Activated naive CD4-positive, alpha-beta T cell treated with anti-CD3 and anti-CD28 coated beads for 36 hours (primary cell): ENCODE data around the gene KDM2B. TPM values are rescaled to one million over a fixed set of nuclear protein-coding genes. Genes with fewer than 3 reads are reported as not detected.

Source experiments
- CTCF ChIA-PET: fragments of 350-600 bp; sonication (Branson Sonifier 250); formaldehyde crosslinking; loops from one replicate; lab custom pipeline; 2021; ENCODE audit warnings: antibody characterized with exemption; lab: Charles Lee
- DNase-seq: peaks from one replicate; pipeline ENCODE4 v3.0.0-alpha.2; 2020
- H3K27ac Mint-ChIP-seq: one replicate; pipeline ENCODE4 v1.8.0; 2021; ENCODE audit warnings: mild to moderate bottlenecking, mixed read lengths
- H3K27me3 Mint-ChIP-seq: one replicate; pipeline ENCODE4 v1.8.0; 2021; ENCODE audit warnings: low read depth, mixed read lengths
- H3K36me3 Mint-ChIP-seq: one replicate; pipeline ENCODE4 v1.8.0; 2021; ENCODE audit warnings: low read depth, mixed read lengths
- H3K4me1 Mint-ChIP-seq: one replicate; pipeline ENCODE4 v1.8.0; 2021; ENCODE audit warnings: low read depth, mixed read lengths
- H3K4me3 Mint-ChIP-seq: one replicate; pipeline ENCODE4 v1.8.0; 2021; ENCODE audit warnings: mild to moderate bottlenecking, moderate library complexity, mixed read lengths
- H3K9me3 Mint-ChIP-seq: one replicate; pipeline ENCODE4 v1.8.0; 2021; ENCODE audit warnings: mixed read lengths
- intact Hi-C: fragments of 100-400 bp; cut with micrococcal nuclease; formaldehyde crosslinking; loops from one replicate; pipeline ENCODE4 v1.15.1; 2023
- total RNA-seq, 2 experiments: library from RNA; stranded (reverse); gene quantifications; one replicate each; pipeline ENCODE4 v1.2.3, GENCODE V29; 2021

Gene KDM2B
- total RNA-seq, 2 experiments from 2014 or later = 22.7 to 23.8 TPM

- no peak for DNase-seq
- Mint-ChIP-seq H3K36me3 (peaks cover 3% of the 10 kb centered on the region), H3K4me1 (peaks cover 63% of the 10 kb centered on the region), H3K9me3 (no peaks in the 10 kb centered on the region), H3K27ac (peak overlapping the region; percentile 15), H3K4me3 (no peak overlapping the region), H3K27me3 (no peaks in the 10 kb centered on the region)
- CTCF ChIA-PET = interaction anchor here (0.6 to 1.3 kb wide), 3 partner anchors 34 to 103 kb away, joined by 3 to 5 read pairs (median 5); no protein-coding TSS in a partner anchor
- intact Hi-C loops = loop anchor here (1.0 to 2.0 kb wide), 4 partner anchors 33 to 139 kb away; partner anchors contain the start of gene KDM2B
These were observed 47.3 kb downstream of the KDM2B start for GRCh38 chr12:121533394-121534090.

- intact Hi-C loops = no loop called here
- Mint-ChIP-seq H3K4me3 (no peak overlapping the region), H3K9me3 (no peaks in the 10 kb centered on the region), H3K4me1 (peaks cover 58% of the 10 kb centered on the region), H3K36me3 (peaks cover 3% of the 10 kb centered on the region), H3K27ac (no peak overlapping the region), H3K27me3 (no peaks in the 10 kb centered on the region)
- CTCF ChIA-PET = interaction anchor here (1.0 kb wide), 1 partner anchor 33 kb away, joined by 5 read pairs; no protein-coding TSS in a partner anchor
- no peak for DNase-seq
These were observed 48.1 kb downstream of the KDM2B start for GRCh38 chr12:121532503-121533393.

- H3K36me3 Mint-ChIP-seq = peaks cover 3% of the 10 kb centered on the region
- peak overlapping the region; percentile 82 for H3K27ac Mint-ChIP-seq
- H3K27me3 Mint-ChIP-seq = no peaks in the 10 kb centered on the region
- peaks cover 53% of the 10 kb centered on the region for H3K4me1 Mint-ChIP-seq
- no peak for DNase-seq
- no peaks in the 10 kb centered on the region for H3K9me3 Mint-ChIP-seq
- CTCF ChIA-PET = interaction anchor here (0.7 to 1.2 kb wide), 2 partner anchors 92 to 961 kb away, joined by 3 to 5 read pairs; no protein-coding TSS in a partner anchor
- intact Hi-C loops = no loop called here
- no peak overlapping the region for H3K4me3 Mint-ChIP-seq
These were observed 49.5 kb downstream of the KDM2B start for GRCh38 chr12:121531356-121531750.

GRCh38 chr12:121530600-121531355 lies 50.0 kb downstream of the KDM2B start:
- no peaks in the 10 kb centered on the region for H3K27me3 Mint-ChIP-seq
- H3K27ac Mint-ChIP-seq = peak overlapping the region; percentile 82
- peaks cover 50% of the 10 kb centered on the region for H3K4me1 Mint-ChIP-seq
- no peak overlapping the region for H3K4me3 Mint-ChIP-seq
- CTCF ChIA-PET = interaction anchor here (0.5 to 1.2 kb wide), 2 partner anchors 34 to 93 kb away, joined by 4 to 5 read pairs; no protein-coding TSS in a partner anchor
- intact Hi-C loops = no loop called here
- H3K9me3 Mint-ChIP-seq = no peaks in the 10 kb centered on the region
- DNase-seq = peak; percentile 79
- H3K36me3 Mint-ChIP-seq = peaks cover 3% of the 10 kb centered on the region

- no peak for DNase-seq
- peaks cover 37% of the 10 kb centered on the region for H3K4me1 Mint-ChIP-seq
- H3K27me3 Mint-ChIP-seq = no peaks in the 10 kb centered on the region
- CTCF ChIA-PET = no interaction called here
- H3K9me3 Mint-ChIP-seq = no peaks in the 10 kb centered on the region
- H3K4me3 Mint-ChIP-seq = no peak overlapping the region
- peaks cover 3% of the 10 kb centered on the region for H3K36me3 Mint-ChIP-seq
- intact Hi-C loops = no loop called here
- no peak overlapping the region for H3K27ac Mint-ChIP-seq
These were observed 51.6 kb downstream of the KDM2B start for GRCh38 chr12:121529184-121529583.

GRCh38 chr12:121525411-121525810 lies 55.4 kb downstream of the KDM2B start:
- H3K36me3 Mint-ChIP-seq = peaks cover 1% of the 10 kb centered on the region
- H3K27ac Mint-ChIP-seq = no peak overlapping the region
- peaks cover 7% of the 10 kb centered on the region for H3K4me1 Mint-ChIP-seq
- no peaks in the 10 kb centered on the region for H3K9me3 Mint-ChIP-seq
- intact Hi-C loops = no loop called here
- DNase-seq = no peak
- CTCF ChIA-PET = interaction anchor here (0.6 kb wide), 1 partner anchor 191 kb away, joined by 5 read pairs; no protein-coding TSS in a partner anchor
- H3K4me3 Mint-ChIP-seq = no peak overlapping the region
- no peaks in the 10 kb centered on the region for H3K27me3 Mint-ChIP-seq

- peaks cover 6% of the 10 kb centered on the region for H3K4me1 Mint-ChIP-seq
- H3K27ac Mint-ChIP-seq = no peak overlapping the region
- H3K9me3 Mint-ChIP-seq = no peaks in the 10 kb centered on the region
- no peak overlapping the region for H3K4me3 Mint-ChIP-seq
- no peaks in the 10 kb centered on the region for H3K27me3 Mint-ChIP-seq
- no peak for DNase-seq
- H3K36me3 Mint-ChIP-seq = peaks cover 1% of the 10 kb centered on the region
- intact Hi-C loops = no loop called here
- CTCF ChIA-PET = interaction anchor here (0.6 to 1.3 kb wide), 2 partner anchors 25 to 157 kb away, joined by 3 read pairs; no protein-coding TSS in a partner anchor
These were observed 56.5 kb downstream of the KDM2B start for GRCh38 chr12:121524196-121524916.

- Mint-ChIP-seq H3K27ac (no peak overlapping the region), H3K4me3 (no peak overlapping the region), H3K9me3 (no peaks in the 10 kb centered on the region), H3K36me3 (peaks cover under 1% of the 10 kb centered on the region), H3K4me1 (peaks cover under 1% of the 10 kb centered on the region), H3K27me3 (no peaks in the 10 kb centered on the region)
- CTCF ChIA-PET = interaction anchor here (0.5 to 1.3 kb wide), 3 partner anchors 16 to 158 kb away, joined by 3 to 6 read pairs (median 3); no protein-coding TSS in a partner anchor
- intact Hi-C loops = no loop called here
- no peak for DNase-seq
These were observed 57.1 kb downstream of the KDM2B start for GRCh38 chr12:121523741-121524140.

- H3K27ac Mint-ChIP-seq = no peak overlapping the region
- CTCF ChIA-PET = interaction anchor here (0.6 to 1.3 kb wide), 2 partner anchors 23 to 178 kb away, joined by 3 read pairs; no protein-coding TSS in a partner anchor
- intact Hi-C loops = no loop called here
These were observed 57.9 kb downstream of the KDM2B start for GRCh38 chr12:121522971-121523370.

GRCh38 chr12:121520586-121521086 lies 60.2 kb downstream of the KDM2B start:
- DNase-seq = no peak
- Mint-ChIP-seq H3K9me3 (no peaks in the 10 kb centered on the region), H3K4me3 (no peak overlapping the region), H3K27me3 (no peaks in the 10 kb centered on the region), H3K4me1 (peaks cover 1% of the 10 kb centered on the region), H3K36me3 (no peaks in the 10 kb centered on the region), H3K27ac (no peak overlapping the region)
- CTCF ChIA-PET = interaction anchor here (1.2 kb wide), 1 partner anchor 17 kb away, joined by 3 read pairs; no protein-coding TSS in a partner anchor
- intact Hi-C loops = no loop called here

More at GRCh38 chr12:121522971-121523370, 57.9 kb downstream of the KDM2B start:
- no peaks in the 10 kb centered on the region for H3K9me3 Mint-ChIP-seq
- no peak for DNase-seq
- H3K27me3 Mint-ChIP-seq = no peaks in the 10 kb centered on the region
- no peaks in the 10 kb centered on the region for H3K36me3 Mint-ChIP-seq
- no peak overlapping the region for H3K4me3 Mint-ChIP-seq
- H3K4me1 Mint-ChIP-seq = no peaks in the 10 kb centered on the region

- H3K27ac Mint-ChIP-seq = no peak overlapping the region
- H3K9me3 Mint-ChIP-seq = no peaks in the 10 kb centered on the region
- H3K27me3 Mint-ChIP-seq = no peaks in the 10 kb centered on the region
- no peak overlapping the region for H3K4me3 Mint-ChIP-seq
- intact Hi-C loops = no loop called here
- no peaks in the 10 kb centered on the region for H3K36me3 Mint-ChIP-seq
- CTCF ChIA-PET = no interaction called here
- peaks cover 4% of the 10 kb centered on the region for H3K4me1 Mint-ChIP-seq
- no peak for DNase-seq
These were observed 60.7 kb downstream of the KDM2B start for GRCh38 chr12:121520119-121520518.
